ENCODE results near the gene TRIM5. TPM values are rescaled to one million over a fixed set of nuclear protein-coding genes. Genes with fewer than 3 reads are reported as not detected.

The TRIM5 gene
- polyA plus RNA-seq, 1 donor, result 11.4 TPM

GRCh38 chr11:5624489-5625279, 60.2 kb downstream of the TRIM5 start, which contains the start of gene TRIM34:
TRIM34 (plus strand) TSS chr11:5625001; CDS start chr11:5632332, 7,331 bp downstream.
- peak; percentile 71 for DNase-seq (ENCODE audit: low read depth)

DNA sequence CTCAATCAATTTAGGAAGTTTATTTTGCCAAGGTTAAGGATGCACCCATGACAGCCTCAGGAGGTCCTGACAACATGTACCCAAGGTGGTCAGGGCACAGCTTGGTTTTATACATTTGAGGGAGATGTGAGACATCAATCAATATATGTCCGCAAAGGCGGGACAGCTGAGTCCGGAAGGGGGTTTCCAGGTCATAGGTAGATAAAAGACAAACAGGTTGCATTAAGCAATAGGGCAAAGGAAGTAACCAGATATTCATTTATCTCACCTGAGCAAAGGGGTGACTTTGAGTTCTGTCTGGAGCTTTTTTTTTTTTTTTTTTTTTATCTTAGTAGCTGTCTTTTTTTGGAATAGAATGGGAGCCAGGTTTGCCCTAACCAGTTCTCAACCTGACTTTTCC, 62.1 kb downstream of the TRIM5 start:
- DNase-seq (ENCODE audit: low read depth), result no peak

- no peak for DNase-seq (ENCODE audit: low read depth)
These were observed 63.3 kb downstream of the TRIM5 start for GRCh38 chr11:5621580-5621979.

DNA sequence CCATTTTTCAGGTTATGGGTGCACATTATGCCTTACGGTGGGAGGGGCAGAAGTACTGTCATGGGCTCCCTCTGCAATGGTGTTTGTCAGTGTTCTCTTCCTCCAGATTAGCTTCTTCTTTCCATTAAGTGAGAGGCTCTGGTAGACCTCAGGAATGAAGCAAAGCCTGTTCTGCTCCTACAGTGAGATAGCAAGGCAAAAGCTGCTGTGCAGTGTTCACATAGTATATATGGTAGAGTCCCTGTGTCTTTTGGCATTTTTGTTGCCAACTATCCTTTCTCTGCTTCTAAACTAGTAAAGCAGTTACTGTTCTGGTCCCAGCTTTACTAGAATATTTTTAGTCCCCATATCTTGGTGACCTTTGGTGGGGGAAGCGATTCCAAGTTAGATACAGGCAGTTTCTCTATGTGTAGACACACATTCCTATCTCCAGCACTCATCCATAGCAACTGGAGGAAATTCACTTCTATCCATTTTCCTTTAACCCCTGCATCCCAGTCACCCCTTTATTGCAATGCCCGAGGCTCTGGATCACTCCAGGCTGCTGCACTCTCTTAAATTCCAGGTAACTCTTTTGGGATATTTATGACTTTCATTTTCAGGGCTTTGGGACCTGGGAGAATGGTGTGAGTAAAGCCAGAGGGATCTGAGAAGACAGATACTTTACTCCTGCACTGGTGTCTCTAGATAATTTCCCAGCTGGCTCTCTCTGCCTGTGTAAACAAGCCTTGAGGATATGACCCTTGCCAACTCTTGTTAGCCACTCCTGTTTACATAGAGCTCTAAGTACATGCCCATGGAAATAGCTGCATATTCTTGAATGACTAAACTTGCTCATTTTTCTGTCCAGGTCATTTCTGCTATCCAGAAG, 64.0 kb downstream of the TRIM5 start:
- DNase-seq (ENCODE audit: low read depth), result no peak

DNA sequence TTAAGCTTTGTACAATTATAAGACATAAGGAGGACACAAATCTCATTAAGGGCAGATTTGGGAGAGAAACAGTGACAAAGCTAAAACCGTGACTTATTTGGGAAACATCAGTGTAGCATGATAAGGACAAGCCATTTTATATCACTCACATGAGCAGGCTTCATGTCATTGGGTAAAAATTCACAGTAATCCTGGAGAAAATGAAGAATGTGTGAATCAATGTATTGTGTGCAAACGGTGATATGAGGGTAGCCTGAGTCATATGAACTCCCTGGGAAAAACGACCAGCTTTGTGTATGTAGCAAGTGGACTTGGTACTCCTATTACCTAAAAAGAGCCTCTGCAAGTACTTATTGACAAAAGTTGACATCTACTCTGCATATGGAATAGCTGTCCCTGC, 66.1 kb downstream of the TRIM5 start:
- no peak for DNase-seq (ENCODE audit: low read depth)

Other genes with a start within 250 kb of the TRIM5 start
- gene OR51I1, start 243.6 kb downstream of the TRIM5 start, polyA plus RNA-seq (ENCODE audit: insufficient read length), result not detected
- not detected for gene OR51I2, start 235.8 kb downstream of the TRIM5 start, polyA plus RNA-seq (ENCODE audit: insufficient read length)
- gene OR52D1, start 196.4 kb downstream of the TRIM5 start, polyA plus RNA-seq (ENCODE audit: insufficient read length), result not detected
- gene UBQLN3, start 175.1 kb downstream of the TRIM5 start, polyA plus RNA-seq (ENCODE audit: insufficient read length), result not detected
- 0.18 TPM for gene UBQLNL, start 168.4 kb downstream of the TRIM5 start, polyA plus RNA-seq (ENCODE audit: insufficient read length)
- not detected for gene OR52H1, start 136.5 kb downstream of the TRIM5 start, polyA plus RNA-seq (ENCODE audit: insufficient read length)
- not detected for gene OR52B6, start 104.2 kb downstream of the TRIM5 start, polyA plus RNA-seq (ENCODE audit: insufficient read length)
- gene TRIM6, start 88.4 kb downstream of the TRIM5 start, polyA plus RNA-seq (ENCODE audit: insufficient read length), result 1.4 TPM
- gene TRIM34, start 60.1 kb downstream of the TRIM5 start, polyA plus RNA-seq (ENCODE audit: insufficient read length), result 4.5 TPM
- gene TRIM22, start 4.7 kb upstream of the TRIM5 start, polyA plus RNA-seq (ENCODE audit: insufficient read length), result 8.1 TPM
- gene OR56B1, start 51.4 kb upstream of the TRIM5 start, polyA plus RNA-seq (ENCODE audit: insufficient read length), result not detected
- gene OR52N4, start 69.2 kb upstream of the TRIM5 start, polyA plus RNA-seq (ENCODE audit: insufficient read length), result not detected
- gene OR52N5, start 98.3 kb upstream of the TRIM5 start, polyA plus RNA-seq (ENCODE audit: insufficient read length), result not detected
- gene OR52N1, start 106.2 kb upstream of the TRIM5 start, polyA plus RNA-seq (ENCODE audit: insufficient read length), result not detected
- gene OR52N2, start 123.8 kb upstream of the TRIM5 start, polyA plus RNA-seq (ENCODE audit: insufficient read length), result not detected
- gene OR52E6, start 156.8 kb upstream of the TRIM5 start, polyA plus RNA-seq (ENCODE audit: insufficient read length), result not detected
- not detected for gene OR52E8, start 172.6 kb upstream of the TRIM5 start, polyA plus RNA-seq (ENCODE audit: insufficient read length)
- gene OR52E4, start 195.6 kb upstream of the TRIM5 start, polyA plus RNA-seq (ENCODE audit: insufficient read length), result not detected
- gene OR52E5, start 208.1 kb upstream of the TRIM5 start, polyA plus RNA-seq (ENCODE audit: insufficient read length), result not detected